GM15510 (cell line): ENCODE results near the gene EFCAB11.

Experiments
- POLR2A ChIP-seq: IDR thresholded peaks from 3 replicates; pipeline ENCODE4 v1.6.1; 2011; ENCODE audit warnings: borderline replicate concordance; ENCODE audit not compliant: insufficient read length; ENCODE audit errors: extremely low read depth

EFCAB11 gene

DNA sequence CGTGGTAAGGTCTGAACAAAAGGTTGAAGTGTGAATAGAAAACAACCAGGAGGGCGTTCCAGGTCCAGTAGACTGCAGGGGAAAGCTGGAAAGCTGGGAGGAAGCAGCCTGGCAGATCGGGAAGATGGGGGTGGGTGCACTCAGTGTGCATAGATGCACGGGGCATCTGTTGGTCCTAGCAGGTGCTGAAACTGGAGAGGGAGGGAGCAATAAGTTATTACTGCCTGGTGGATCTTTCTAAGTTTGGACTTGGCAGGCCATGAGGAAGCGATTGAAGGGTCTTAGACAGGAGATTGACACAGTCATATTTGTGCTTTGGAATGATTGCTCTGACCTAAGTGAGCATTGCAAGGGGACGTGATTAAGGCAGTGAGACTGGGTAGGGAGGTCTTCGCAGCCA, 194.4 kb downstream of the EFCAB11 start:
- no peak for TF ChIP-seq POLR2A

GRCh38 chr14:89757313-89757939, 197.1 kb downstream of the EFCAB11 start:
- no peak for TF ChIP-seq POLR2A

DNA sequence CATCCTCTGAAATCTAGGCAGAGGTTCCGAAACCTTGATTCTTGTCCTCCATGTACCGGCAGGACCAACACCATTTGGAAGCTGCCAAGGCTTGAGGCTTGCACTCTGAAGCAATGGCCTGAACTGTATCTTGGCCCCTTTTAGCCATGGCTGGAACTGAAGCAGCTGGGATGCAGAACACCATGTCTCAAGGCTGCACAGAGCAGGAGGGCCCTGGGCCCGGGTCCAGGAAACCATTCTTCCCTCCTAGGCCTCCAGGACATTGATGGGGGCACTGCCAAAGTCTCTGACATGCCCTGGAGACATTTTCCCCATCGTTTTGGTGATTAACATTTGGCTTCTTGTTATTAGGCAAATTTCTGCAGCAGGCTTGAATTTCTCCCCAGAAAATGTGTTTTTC, 198.7 kb downstream of the EFCAB11 start:
- TF ChIP-seq POLR2A = no peak

GRCh38 chr14:89753828-89754412, 200.6 kb downstream of the EFCAB11 start:
- no peak for TF ChIP-seq POLR2A

DNA sequence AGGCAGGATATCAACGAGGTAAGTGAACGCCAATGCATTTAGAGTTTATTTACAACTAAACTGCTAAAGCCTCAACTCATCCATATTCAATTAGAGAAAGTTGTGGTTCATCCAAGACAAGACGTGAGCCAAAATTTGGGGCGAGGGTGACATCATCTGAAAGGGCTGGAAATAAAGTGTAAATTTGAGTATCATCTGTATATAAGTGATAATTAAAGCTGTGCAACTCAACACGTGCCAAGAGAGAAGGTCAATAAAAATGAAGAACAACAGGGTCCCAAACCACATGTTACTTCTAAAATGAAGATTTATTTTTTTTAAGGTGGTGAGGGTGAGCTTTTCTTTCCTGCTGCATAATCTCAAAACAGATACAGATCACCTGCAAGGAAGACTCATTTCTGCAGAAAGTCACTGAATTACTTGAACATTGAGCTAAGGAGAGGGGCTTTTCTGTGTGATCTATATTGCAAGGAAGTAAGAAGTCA, 203.6 kb downstream of the EFCAB11 start:
- no peak for TF ChIP-seq POLR2A

DNA sequence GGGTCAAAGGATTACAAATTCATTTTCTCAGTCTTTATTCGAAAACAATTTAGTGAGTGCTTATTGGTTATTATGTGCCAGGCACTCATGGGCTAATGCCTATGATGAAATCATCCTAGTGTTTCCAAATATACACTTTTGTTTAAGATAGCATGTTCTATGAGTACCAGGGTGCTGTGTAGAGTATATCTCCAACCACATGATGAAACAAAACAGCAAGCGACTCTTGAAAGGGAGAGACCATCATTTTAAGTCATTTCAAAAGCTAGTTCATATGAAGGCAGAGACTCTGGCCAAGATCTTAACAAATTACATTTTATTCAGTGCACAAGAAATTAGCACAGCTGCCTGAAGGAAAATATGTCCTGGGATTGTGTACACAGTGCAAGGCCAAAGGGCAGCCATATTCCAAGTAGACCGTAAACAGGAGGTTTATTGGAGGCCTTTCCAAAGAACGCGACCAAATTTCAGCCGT, 204.2 kb downstream of the EFCAB11 start:
- no peak for TF ChIP-seq POLR2A

DNA sequence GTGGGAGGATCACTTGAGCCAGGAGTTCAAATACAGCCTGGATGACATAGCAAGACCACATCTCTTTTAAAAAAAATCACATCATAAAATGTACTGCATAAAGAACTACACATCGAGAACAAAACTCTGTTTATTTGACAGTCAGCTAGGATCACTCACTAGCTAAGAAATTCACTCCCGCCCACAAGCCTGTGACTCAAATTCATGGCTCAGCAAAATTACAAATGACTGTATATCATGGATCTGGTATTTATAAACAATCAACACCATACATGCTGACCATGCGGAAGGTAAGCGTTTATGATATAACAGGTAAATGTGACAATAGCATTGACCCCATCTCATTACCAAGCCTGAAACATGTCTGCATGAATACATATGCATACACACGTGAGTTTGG, 206.5 kb downstream of the EFCAB11 start:
- no peak for TF ChIP-seq POLR2A

DNA sequence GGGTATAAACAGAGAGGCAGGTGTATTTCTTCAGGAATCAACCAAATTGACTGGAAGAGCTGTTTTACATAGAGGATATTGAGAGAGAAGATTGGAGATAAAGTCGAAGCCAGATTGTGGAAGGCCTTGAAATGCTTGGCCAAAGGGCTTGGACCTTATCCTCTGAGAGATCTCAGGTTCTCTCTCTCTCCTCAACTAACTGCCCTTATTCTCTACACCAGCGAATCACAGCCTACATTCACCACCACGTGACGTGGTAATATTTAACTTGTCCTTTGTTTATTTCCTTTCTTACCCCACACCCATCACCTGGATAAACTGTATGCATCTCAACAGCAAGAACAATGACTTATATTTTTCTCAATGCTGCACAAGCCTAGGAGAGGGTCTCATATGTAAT, 207.4 kb downstream of the EFCAB11 start:
- no peak for TF ChIP-seq POLR2A

DNA sequence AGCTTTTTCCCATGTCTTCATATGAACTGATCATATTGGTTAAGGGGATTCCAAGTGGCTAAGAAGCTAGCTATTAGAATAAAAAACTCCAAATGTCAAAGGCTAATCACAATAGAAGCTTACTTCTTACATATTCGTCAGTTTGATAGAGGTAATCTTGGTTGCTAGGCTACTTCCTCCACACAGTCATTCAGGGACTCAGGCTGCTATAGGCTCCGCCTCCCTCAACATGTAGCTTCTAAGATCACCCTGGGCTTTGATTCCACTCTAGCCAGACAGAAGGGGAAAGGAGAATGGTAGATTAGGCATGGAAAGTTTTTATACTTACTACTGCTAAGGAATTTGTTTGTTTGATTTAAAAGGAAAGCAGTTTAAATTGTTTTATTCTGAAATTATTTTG, 207.9 kb downstream of the EFCAB11 start:
- TF ChIP-seq POLR2A = no peak

- no peak for TF ChIP-seq POLR2A
These were observed 208.4 kb downstream of the EFCAB11 start for GRCh38 chr14:89746135-89746534.
